ENCODE measurements around the gene TMTC1. TPM values are rescaled to one million over a fixed set of nuclear protein-coding genes. Genes with fewer than 3 reads are reported as not detected.

TMTC1 gene
- total RNA-seq, 4 donors from 2014 or later = 20.5 to 80.6 (median 67.1) TPM

- intact Hi-C loops (cut with DNase I; ENCODE audit: low total_unique reads) = no loop called here
Measured at GRCh38 chr12:29726741-29727348, 56.9 kb downstream of the TMTC1 start.

GRCh38 chr12:29726321-29726692, 57.4 kb downstream of the TMTC1 start:
- H3K36me3 ChIP-seq = no peaks in the 10 kb centered on the region
- no peak for DNase-seq
- intact Hi-C loops (cut with DNase I; ENCODE audit: low total_unique reads) = no loop called here
- H3K27ac ChIP-seq = peak overlapping the region in 1 of 2 donors; percentile 76
- no peak overlapping the region for H3K4me3 ChIP-seq
- H3K9me3 ChIP-seq = no peaks in the 10 kb centered on the region
- TF ChIP-seq CTCF (IDR thresholded peaks at IDR 0.05) = no peak
- H3K4me1 ChIP-seq = no peaks in the 10 kb centered on the region
- H3K27me3 ChIP-seq = no peaks in the 10 kb centered on the region

More at GRCh38 chr12:29726741-29727348, 56.9 kb downstream of the TMTC1 start:
- Histone ChIP-seq H3K4me3 (no peak overlapping the region), H3K36me3 (no peaks in the 10 kb centered on the region), H3K4me1 (no peaks in the 10 kb centered on the region), H3K27me3 (no peaks in the 10 kb centered on the region), H3K9me3 (no peaks in the 10 kb centered on the region), H3K27ac (peak overlapping the region in 1 of 2 donors; percentile 76)
- TF ChIP-seq CTCF (IDR thresholded peaks at IDR 0.05) (no peak), POLR2A (IDR thresholded peaks at IDR 0.05) (no peak)
- no peak for DNase-seq

- intact Hi-C loops (cut with DNase I; ENCODE audit: low total_unique reads) = no loop called here
Measured at GRCh38 chr12:29725587-29726320, 58.0 kb downstream of the TMTC1 start.

GRCh38 chr12:29722164-29722563, 61.6 kb downstream of the TMTC1 start:
- intact Hi-C loops (cut with DNase I; ENCODE audit: low total_unique reads) = no loop called here
- Histone ChIP-seq H3K9me3 (no peaks in the 10 kb centered on the region), H3K4me3 (no peak overlapping the region), H3K27ac (no peak overlapping the region), H3K27me3 (no peaks in the 10 kb centered on the region), H3K36me3 (no peaks in the 10 kb centered on the region), H3K4me1 (no peaks in the 10 kb centered on the region)
- DNase-seq = no peak
- TF ChIP-seq CTCF (IDR thresholded peaks at IDR 0.05) (no peak), POLR2A (IDR thresholded peaks at IDR 0.05) (no peak)

More at GRCh38 chr12:29725587-29726320, 58.0 kb downstream of the TMTC1 start:
- Histone ChIP-seq H3K4me1 (no peaks in the 10 kb centered on the region), H3K27me3 (no peaks in the 10 kb centered on the region), H3K36me3 (no peaks in the 10 kb centered on the region), H3K4me3 (no peak overlapping the region), H3K27ac (peak overlapping the region; percentile 39 to 76), H3K9me3 (no peaks in the 10 kb centered on the region)
- DNase-seq = peak in 1 of 2 donors; percentile 54
- TF ChIP-seq POLR2A (IDR thresholded peaks at IDR 0.05) (no peak), CTCF (IDR thresholded peaks at IDR 0.05) (no peak)

GRCh38 chr12:29719381-29719780, 64.4 kb downstream of the TMTC1 start:
- H3K27ac ChIP-seq = no peak overlapping the region
- no peak overlapping the region for H3K4me3 ChIP-seq
- no peaks in the 10 kb centered on the region for H3K27me3 ChIP-seq
- H3K36me3 ChIP-seq = no peaks in the 10 kb centered on the region
- H3K9me3 ChIP-seq = no peaks in the 10 kb centered on the region
- H3K4me1 ChIP-seq = no peaks in the 10 kb centered on the region
- no peak for DNase-seq
- intact Hi-C loops (cut with DNase I; ENCODE audit: low total_unique reads) = no loop called here
- TF ChIP-seq CTCF (IDR thresholded peaks at IDR 0.05) (no peak), POLR2A (IDR thresholded peaks at IDR 0.05) (no peak)

Data from uterus (tissue), 4 donors.